Neuron (in vitro differentiated cells): ENCODE data around the gene DOCK2.

ENCODE experiments used
- H2AFZ ChIP-seq: one replicate; pipeline ENCODE4 v1.6.1; 2013; ENCODE audit warnings: low read depth, mild to moderate bottlenecking, inconsistent platforms, low read length, moderate library complexity
- H3K27me3 ChIP-seq: one replicate; pipeline ENCODE4 v1.6.1; 2013; ENCODE audit warnings: low read length; ENCODE audit not compliant: insufficient read depth
- H3K36me3 ChIP-seq: one replicate; pipeline ENCODE4 v1.6.1; 2013; ENCODE audit warnings: low read length; ENCODE audit not compliant: insufficient read depth
- H3K4me1 ChIP-seq: one replicate; pipeline ENCODE4 v1.6.1; 2013; ENCODE audit warnings: low read length; ENCODE audit not compliant: insufficient read depth
- H3K4me3 ChIP-seq: 2 replicates; pipeline ENCODE4 v1.5.1; 2013; ENCODE audit warnings: mild to moderate bottlenecking, low read length, moderate library complexity
- H3K9me3 ChIP-seq: one replicate; pipeline ENCODE4 v1.6.1; 2013; ENCODE audit warnings: low read length

The DOCK2 gene

DNA sequence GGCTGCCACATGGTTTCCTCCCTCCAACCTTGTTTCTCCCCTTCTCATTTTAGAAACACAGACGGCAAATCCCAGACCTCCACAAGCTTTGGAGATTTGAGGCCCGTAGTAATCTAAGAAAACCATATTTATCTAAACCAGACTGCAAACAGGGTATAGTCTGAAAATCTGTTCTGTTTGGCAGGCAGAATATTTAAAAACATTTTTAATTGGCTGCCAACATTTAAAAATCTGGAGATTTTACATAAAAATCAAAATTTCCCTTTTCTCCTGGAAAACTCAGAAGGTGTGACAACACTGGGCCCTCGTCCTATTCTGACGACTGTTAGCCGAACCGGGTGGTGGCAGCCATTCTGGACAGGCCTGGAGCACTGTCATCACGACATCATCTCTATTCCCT, 401.2 kb downstream of the DOCK2 start:
- H3K9me3 ChIP-seq = no peaks in the 10 kb centered on the region
- H3K27me3 ChIP-seq = no peaks in the 10 kb centered on the region
- H3K4me3 ChIP-seq = no peak overlapping the region
- H3K4me1 ChIP-seq = no peaks in the 10 kb centered on the region
- H2AFZ ChIP-seq = no peak overlapping the region
- no peaks in the 10 kb centered on the region for H3K36me3 ChIP-seq

GRCh38 chr5:170039830-170040229, 402.8 kb downstream of the DOCK2 start:
- H3K4me1 ChIP-seq = no peaks in the 10 kb centered on the region
- H3K9me3 ChIP-seq = no peaks in the 10 kb centered on the region
- no peak overlapping the region for H3K4me3 ChIP-seq
- no peaks in the 10 kb centered on the region for H3K27me3 ChIP-seq
- H2AFZ ChIP-seq = no peak overlapping the region
- H3K36me3 ChIP-seq = no peaks in the 10 kb centered on the region

DNA sequence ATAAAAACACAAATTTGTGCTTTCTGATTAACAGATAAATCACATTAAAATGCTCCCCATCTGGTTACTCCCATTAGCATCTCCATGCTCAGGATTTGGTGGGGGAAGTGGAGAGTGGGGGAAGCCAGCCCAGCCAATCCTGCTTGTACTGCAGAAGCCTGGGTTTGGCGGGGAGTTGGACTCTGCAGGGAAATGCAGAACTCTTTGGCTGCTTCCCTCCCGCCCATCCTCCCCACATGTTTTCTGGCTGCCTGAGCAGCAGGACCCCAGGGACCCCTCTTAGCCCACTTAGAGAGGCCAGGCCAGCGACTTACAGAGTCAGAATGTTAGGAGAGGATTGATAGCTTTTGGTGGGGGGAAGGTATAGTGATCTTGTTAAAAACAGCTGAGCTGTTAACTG, 409.2 kb downstream of the DOCK2 start:
- no peak overlapping the region for H2AFZ ChIP-seq
- H3K36me3 ChIP-seq = no peaks in the 10 kb centered on the region
- H3K4me3 ChIP-seq = no peak overlapping the region
- no peaks in the 10 kb centered on the region for H3K4me1 ChIP-seq
- no peaks in the 10 kb centered on the region for H3K9me3 ChIP-seq
- H3K27me3 ChIP-seq = peaks cover 2% of the 10 kb centered on the region

GRCh38 chr5:170049713-170050112, 412.6 kb downstream of the DOCK2 start:
- no peak overlapping the region for H2AFZ ChIP-seq
- H3K4me1 ChIP-seq = no peaks in the 10 kb centered on the region
- no peaks in the 10 kb centered on the region for H3K9me3 ChIP-seq
- H3K4me3 ChIP-seq = no peak overlapping the region
- H3K36me3 ChIP-seq = no peaks in the 10 kb centered on the region
- peaks cover 2% of the 10 kb centered on the region for H3K27me3 ChIP-seq

DNA sequence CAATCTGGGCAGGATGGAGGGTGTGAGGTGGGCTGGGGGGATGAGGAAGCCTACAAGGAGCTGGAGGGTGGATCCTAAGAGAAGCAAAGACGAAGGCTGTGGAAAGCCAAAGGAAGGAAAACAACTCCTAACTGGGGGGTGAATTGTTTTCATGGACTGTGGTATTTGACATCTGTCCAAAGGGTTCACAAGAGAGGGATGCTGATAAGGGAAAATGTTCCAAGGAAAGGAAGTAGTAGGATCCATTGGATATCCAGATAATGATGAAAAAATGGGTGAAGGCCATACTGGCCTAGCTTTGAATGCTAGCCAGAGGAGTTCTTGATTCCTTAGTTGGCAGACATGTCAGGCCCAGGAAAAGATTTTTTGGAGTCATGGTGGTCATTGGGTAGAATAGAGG, 416.8 kb downstream of the DOCK2 start:
- Histone ChIP-seq H3K4me3 (no peak overlapping the region), H2AFZ (no peak overlapping the region), H3K36me3 (no peaks in the 10 kb centered on the region), H3K9me3 (no peaks in the 10 kb centered on the region), H3K4me1 (no peaks in the 10 kb centered on the region), H3K27me3 (no peaks in the 10 kb centered on the region)

DNA sequence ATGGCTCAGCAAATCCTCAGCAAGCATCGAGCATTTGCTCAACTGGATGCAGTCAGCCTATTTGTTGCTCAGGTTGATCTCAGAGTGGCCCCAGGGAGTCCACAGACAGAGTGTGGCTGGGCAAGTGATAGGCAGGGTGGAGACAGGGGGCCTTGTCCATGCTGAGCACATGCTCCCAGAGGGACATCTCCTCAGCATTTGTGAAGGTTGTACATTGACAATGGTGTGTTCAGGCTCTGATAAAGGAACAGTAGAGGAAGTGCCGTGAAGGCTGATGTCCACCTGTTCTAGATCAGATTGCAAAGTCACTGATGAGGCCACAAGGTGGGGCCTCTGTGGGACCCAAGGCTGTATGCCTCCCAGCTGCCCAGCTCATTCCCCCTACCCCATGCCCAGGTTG, 418.5 kb downstream of the DOCK2 start:
- Histone ChIP-seq H3K27me3 (no peaks in the 10 kb centered on the region), H3K9me3 (no peaks in the 10 kb centered on the region), H3K4me1 (no peaks in the 10 kb centered on the region), H3K4me3 (no peak overlapping the region), H3K36me3 (no peaks in the 10 kb centered on the region), H2AFZ (no peak overlapping the region)

GRCh38 chr5:170056561-170057267, 419.6 kb downstream of the DOCK2 start:
- Histone ChIP-seq H3K9me3 (no peaks in the 10 kb centered on the region), H3K27me3 (no peaks in the 10 kb centered on the region), H3K4me1 (no peaks in the 10 kb centered on the region)

DNA sequence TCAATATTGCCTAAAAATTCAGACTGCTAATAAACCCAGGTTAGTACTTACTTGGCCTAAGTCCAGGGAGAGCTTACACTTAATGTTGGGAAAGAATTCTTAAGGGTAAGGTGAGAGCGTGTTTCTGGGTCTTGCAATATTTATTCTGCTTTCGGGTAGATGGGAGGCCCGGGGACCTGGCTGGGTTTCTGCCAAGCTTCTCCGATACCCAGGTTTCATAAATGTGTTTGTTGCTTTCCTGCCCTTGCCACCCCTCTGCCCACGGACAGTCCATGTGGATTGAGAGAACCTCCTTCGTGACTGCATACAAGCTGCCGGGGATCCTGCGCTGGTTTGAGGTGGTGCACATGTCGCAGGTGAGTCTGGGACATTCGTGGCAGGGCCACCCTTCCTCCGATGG, 420.2 kb downstream of the DOCK2 start:
- no peaks in the 10 kb centered on the region for H3K9me3 ChIP-seq
- H3K27me3 ChIP-seq = no peaks in the 10 kb centered on the region
- no peak overlapping the region for H3K4me3 ChIP-seq
- H3K36me3 ChIP-seq = no peaks in the 10 kb centered on the region
- H2AFZ ChIP-seq = no peak overlapping the region
- H3K4me1 ChIP-seq = no peaks in the 10 kb centered on the region

More at GRCh38 chr5:170056561-170057267, 419.6 kb downstream of the DOCK2 start:
- Histone ChIP-seq H3K36me3 (no peaks in the 10 kb centered on the region), H2AFZ (no peak overlapping the region), H3K4me3 (no peak overlapping the region)

DNA sequence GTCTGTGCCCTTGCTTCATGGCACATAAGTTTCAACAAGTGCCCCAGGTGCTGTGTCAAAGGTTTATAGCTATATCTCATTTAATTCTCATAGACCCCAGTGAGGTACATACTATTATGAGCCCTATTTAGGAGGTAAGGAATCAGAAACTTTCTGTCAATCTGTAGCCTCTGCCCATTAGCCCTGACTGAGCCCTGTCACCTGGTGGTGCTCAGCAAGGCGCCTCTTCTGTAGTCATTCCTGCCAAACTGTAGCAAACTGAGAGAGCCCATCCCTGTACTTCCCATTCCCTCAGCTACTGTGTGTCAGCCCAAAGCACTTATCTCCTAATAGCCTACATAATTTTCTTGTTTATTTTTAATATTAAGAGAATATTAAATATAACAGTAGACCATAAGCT, 422.1 kb downstream of the DOCK2 start:
- Histone ChIP-seq H3K9me3 (no peaks in the 10 kb centered on the region), H3K4me1 (no peaks in the 10 kb centered on the region), H3K27me3 (no peaks in the 10 kb centered on the region), H3K36me3 (no peaks in the 10 kb centered on the region), H3K4me3 (no peak overlapping the region), H2AFZ (no peak overlapping the region)

GRCh38 chr5:170067152-170067551, 430.1 kb downstream of the DOCK2 start:
- H3K36me3 ChIP-seq = no peaks in the 10 kb centered on the region
- no peaks in the 10 kb centered on the region for H3K4me1 ChIP-seq
- no peaks in the 10 kb centered on the region for H3K27me3 ChIP-seq

DNA sequence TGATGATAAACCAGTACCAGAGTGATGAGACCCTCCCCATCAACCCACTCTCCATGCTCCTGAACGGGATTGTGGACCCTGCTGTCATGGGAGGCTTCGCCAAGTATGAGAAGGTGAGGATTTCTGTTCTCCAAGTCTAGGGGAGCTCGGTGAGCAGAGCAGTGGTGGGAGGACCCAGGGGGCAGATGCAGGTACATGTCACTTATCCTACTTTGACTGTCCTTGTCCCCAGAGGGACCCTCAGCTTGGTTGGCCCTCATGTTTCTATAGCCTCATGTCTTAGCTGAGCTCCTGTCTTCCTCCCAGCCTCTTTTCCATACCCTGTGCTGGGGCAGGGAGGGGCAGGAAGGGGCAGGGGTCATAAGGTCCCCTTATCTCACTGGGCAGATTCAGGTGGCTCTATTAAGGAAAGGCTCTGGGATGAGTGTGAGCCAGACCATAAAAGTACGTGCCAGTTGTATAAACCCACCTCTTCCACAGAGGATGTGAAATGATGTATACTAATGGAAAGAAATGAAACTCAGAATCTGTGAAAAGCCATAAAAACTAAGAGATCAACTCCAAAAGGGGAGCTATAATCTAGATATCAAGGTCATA, 430.6 kb downstream of the DOCK2 start:
- Histone ChIP-seq H3K36me3 (no peaks in the 10 kb centered on the region), H3K4me3 (no peak overlapping the region), H2AFZ (no peak overlapping the region), H3K27me3 (no peaks in the 10 kb centered on the region), H3K4me1 (no peaks in the 10 kb centered on the region), H3K9me3 (no peaks in the 10 kb centered on the region)

More at GRCh38 chr5:170067152-170067551, 430.1 kb downstream of the DOCK2 start:
- H3K4me3 ChIP-seq = no peak overlapping the region
- H3K9me3 ChIP-seq = no peaks in the 10 kb centered on the region
- H2AFZ ChIP-seq = no peak overlapping the region

- Histone ChIP-seq H3K4me3 (no peak overlapping the region), H3K4me1 (no peaks in the 10 kb centered on the region), H2AFZ (no peak overlapping the region), H3K36me3 (no peaks in the 10 kb centered on the region), H3K27me3 (no peaks in the 10 kb centered on the region), H3K9me3 (no peaks in the 10 kb centered on the region)
Measured at GRCh38 chr5:170069512-170069911, 432.4 kb downstream of the DOCK2 start.

- H3K36me3 ChIP-seq = no peaks in the 10 kb centered on the region
- no peak overlapping the region for H3K4me3 ChIP-seq
- no peaks in the 10 kb centered on the region for H3K27me3 ChIP-seq
- H2AFZ ChIP-seq = no peak overlapping the region
- H3K9me3 ChIP-seq = no peaks in the 10 kb centered on the region
- no peaks in the 10 kb centered on the region for H3K4me1 ChIP-seq
Measured at GRCh38 chr5:170070556-170071412, 433.7 kb downstream of the DOCK2 start.
